ENCODE data around the gene TAF1A.
"Not testable (repeated sequence)": the region's sequence is repeated elsewhere in the genome, so short reads cannot be mapped to it uniquely, and the experiment has no call there.

The TAF1A gene

DNA sequence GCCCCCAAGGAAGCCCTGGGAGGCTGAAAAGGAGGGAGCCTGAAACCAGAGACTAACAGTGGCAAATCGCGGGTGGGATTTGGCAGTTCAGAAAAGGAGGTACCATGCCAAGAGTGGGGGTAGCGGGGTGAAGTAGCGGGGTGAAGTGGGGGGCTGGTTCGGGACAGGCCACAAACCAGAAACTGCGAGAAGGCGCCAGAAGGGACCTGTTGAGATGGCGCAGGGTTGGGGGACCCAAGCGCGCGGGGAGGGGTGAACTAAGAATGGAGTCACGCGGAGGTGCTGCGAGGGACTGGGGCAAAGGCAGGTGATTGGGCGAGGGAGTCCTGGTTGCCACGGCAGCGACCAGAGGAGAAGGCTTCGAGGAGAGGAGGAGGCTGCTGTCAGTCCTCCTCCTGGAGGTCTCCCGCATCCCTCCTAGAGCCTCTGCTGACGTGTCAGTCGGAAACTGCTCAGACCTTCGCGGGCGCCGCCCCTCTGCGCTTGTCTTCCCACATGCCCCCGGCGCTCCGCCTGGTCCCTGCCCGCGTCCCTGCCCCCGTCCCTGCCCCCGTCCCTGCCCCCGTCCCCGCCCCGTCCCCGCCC is 27.7 kb upstream of the TAF1A start:
- TF ChIP-seq, protein P1, sequence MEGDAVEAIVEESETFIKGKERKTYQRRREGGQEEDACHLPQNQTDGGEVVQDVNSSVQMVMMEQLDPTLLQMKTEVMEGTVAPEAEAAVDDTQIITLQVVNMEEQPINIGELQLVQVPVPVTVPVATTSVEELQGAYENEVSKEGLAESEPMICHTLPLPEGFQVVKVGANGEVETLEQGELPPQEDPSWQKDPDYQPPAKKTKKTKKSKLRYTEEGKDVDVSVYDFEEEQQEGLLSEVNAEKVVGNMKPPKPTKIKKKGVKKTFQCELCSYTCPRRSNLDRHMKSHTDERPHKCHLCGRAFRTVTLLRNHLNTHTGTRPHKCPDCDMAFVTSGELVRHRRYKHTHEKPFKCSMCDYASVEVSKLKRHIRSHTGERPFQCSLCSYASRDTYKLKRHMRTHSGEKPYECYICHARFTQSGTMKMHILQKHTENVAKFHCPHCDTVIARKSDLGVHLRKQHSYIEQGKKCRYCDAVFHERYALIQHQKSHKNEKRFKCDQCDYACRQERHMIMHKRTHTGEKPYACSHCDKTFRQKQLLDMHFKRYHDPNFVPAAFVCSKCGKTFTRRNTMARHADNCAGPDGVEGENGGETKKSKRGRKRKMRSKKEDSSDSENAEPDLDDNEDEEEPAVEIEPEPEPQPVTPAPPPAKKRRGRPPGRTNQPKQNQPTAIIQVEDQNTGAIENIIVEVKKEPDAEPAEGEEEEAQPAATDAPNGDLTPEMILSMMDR (IDR thresholded peaks at IDR 0.05; ENCODE audit: low read length, missing control alignments): no peak
- DNase-seq (ENCODE audit: low read depth): peak; percentile 99
- peak overlapping the region; percentile 53 for H3K4me3 ChIP-seq (replicated peaks; ENCODE audit: low read depth, low read length)

GRCh38 chr1:222616525-222616924 is 26.8 kb upstream of the TAF1A start:
- no peak overlapping the region for H3K4me3 ChIP-seq (replicated peaks; ENCODE audit: low read depth, low read length)
- TF ChIP-seq, protein P1 (IDR thresholded peaks at IDR 0.05; ENCODE audit: low read length, missing control alignments): no peak
- DNase-seq (ENCODE audit: low read depth): peak; percentile 65

DNA sequence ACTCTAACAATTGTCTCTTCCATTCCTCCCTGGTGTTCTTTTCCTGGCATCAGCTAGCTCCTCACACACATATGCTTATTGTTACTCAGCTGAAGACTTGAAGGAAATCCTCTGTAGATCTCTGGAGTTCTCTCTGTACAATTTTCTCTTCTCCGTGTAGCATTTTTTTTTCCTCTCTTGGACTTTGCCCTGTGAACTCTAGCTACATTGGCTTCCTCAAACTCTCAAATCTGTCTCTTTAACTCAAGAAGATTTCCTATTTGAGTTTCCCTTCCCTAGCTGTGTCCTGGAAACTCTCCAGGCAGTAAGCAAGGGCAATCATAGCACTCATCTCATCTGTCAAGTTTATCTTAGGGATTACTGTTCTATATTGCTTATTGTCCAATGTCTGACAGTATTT is 23.9 kb upstream of the TAF1A start:
- DNase-seq (ENCODE audit: low read depth): no peak
- TF ChIP-seq, protein P1 (IDR thresholded peaks at IDR 0.05; ENCODE audit: low read length, missing control alignments): no peak
- no peak overlapping the region for H3K4me3 ChIP-seq (replicated peaks; ENCODE audit: low read depth, low read length)

GRCh38 chr1:222610728-222611127 is 21.0 kb upstream of the TAF1A start:
- no peak overlapping the region for H3K4me3 ChIP-seq (replicated peaks; ENCODE audit: low read depth, low read length)
- TF ChIP-seq, protein P1 (IDR thresholded peaks at IDR 0.05; ENCODE audit: low read length, missing control alignments): no peak
- no peak for DNase-seq (ENCODE audit: low read depth)

DNA sequence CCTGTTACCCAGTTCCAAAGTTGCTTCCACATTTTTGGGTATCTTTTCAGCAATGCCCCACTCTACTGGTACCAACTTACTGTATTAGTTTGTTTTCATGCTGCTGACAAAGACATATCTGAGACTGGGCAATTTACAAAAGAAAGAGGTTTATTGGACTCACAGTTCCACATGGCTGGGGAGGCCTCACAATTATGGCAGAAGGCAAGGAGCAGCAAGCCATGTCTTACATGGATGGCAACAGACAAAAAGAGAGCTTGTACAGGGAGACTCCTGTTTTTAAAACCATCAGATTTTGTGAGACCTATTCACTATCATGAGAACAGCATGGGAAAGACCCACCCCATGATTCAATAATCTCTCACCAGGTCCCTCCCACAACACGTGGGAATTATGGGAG is 19.4 kb upstream of the TAF1A start:
- H3K4me3 ChIP-seq (replicated peaks; ENCODE audit: low read depth, low read length); DNase-seq (ENCODE audit: low read depth): not testable (repeated sequence)

DNA sequence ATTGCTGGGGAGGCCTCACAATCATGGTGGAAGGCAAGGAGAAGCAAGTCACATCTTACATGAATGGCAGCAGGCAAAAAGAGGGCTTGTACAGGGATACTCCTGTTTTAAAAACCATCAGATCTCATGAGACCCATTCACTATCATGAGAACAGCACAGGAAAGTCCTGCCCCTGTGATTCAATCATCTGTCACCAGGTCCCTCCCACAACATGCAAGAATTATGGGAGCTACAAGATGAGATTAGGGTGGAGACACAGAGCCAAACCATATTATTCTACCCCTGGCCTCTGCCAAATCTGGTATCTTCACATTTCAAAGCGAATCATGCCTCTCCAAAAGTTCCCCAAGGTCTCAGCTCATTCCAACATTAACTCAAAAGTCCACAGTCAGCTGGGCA is 17.0 kb upstream of the TAF1A start:
- TF ChIP-seq, protein P1 (IDR thresholded peaks at IDR 0.05; ENCODE audit: low read length, missing control alignments): no peak
- no peak for DNase-seq (ENCODE audit: low read depth)
- no peak overlapping the region for H3K4me3 ChIP-seq (replicated peaks; ENCODE audit: low read depth, low read length)

DNA sequence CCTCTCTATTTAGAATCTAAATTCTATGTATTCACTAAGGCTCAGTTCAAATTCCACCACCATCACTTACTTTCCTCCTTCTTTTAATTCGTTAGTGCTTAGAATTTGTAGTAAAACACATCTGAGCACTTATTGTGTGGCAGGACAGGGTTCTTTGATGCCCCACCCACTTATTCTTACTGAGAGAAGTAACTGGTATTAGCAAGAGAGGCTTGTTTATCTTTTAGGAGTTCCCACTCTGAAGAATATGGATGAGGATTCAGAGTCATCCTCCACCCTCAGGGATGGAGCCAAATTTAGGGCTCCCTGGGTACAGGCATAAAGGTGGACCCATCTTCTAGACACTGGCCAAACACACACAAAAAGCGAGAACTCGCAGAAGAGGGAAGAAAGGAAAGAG is 11.5 kb upstream of the TAF1A start:
- TF ChIP-seq, protein P1 (IDR thresholded peaks at IDR 0.05; ENCODE audit: low read length, missing control alignments): no peak
- H3K4me3 ChIP-seq (replicated peaks; ENCODE audit: low read depth, low read length): no peak overlapping the region
- no peak for DNase-seq (ENCODE audit: low read depth)
